Ovary (tissue), 9 donors: Measurements from ENCODE around the gene HIPK2. TPM values are rescaled to one million over a fixed set of nuclear protein-coding genes. Genes with fewer than 3 reads are reported as not detected.

Experiments
- DNase-seq, 5 donors: peaks; one replicate each; pipeline ENCODE4 v3.0.0-alpha.2; 2019 to 2020
- H3K27ac ChIP-seq, 2 donors: fragments of 200-600 bp; one replicate each; pipeline versions ENCODE4 v1.5.1 to v1.8.0; 2019 to 2022
- H3K27me3 ChIP-seq: fragments of 200-600 bp; one replicate; pipeline ENCODE4 v1.8.0; 2022
- H3K36me3 ChIP-seq: fragments of 200-600 bp; sonication (generic); one replicate; pipeline ENCODE4 v1.5.1; 2019
- H3K4me1 ChIP-seq: one replicate; pipeline ENCODE4 v1.8.1; 2013; ENCODE audit warnings: mild to moderate bottlenecking, moderate library complexity; ENCODE audit not compliant: insufficient read depth
- H3K4me3 ChIP-seq: fragments of 200-600 bp; sonication (generic); one replicate; pipeline ENCODE4 v1.5.1; 2017
- H3K9me3 ChIP-seq, 2 donors: fragments of 200-600 bp in 1 of 2; sonication (generic) in 1 of 2; one replicate each; pipeline versions ENCODE4 v1.5.1 to v1.8.1; 2013 to 2019; ENCODE audit warnings: mild to moderate bottlenecking in 1 of 2, moderate library complexity in 1 of 2
- EP300 ChIP-seq: sonication (generic); formaldehyde crosslinking; IDR thresholded peaks from one replicate; pipeline ENCODE4 v1.6.1; 2017; ENCODE audit warnings: antibody characterized with exemption
- POLR2A ChIP-seq: fragments of 450-650 bp; IDR thresholded peaks from one replicate; pipeline ENCODE4 v1.6.1; 2017; ENCODE audit warnings: antibody characterized with exemption, mild to moderate bottlenecking, moderate library complexity
- WGBS, 3 donors: extraction: QIAGEN DNeasy Blood & Tissue Kit in 1 of 3; methylation state at CpG; one replicate each; pipeline versions ENCODE4 v1.1.5 to v1.1.7; 2013 to 2017; 5-methylcytosine and 5-hydroxymethylcytosine counted together
- intact Hi-C, 4 donors: fragments of 100-400 bp; cut with DNase I; formaldehyde crosslinking; loops; one replicate each; pipeline versions ENCODE4 v1.11.0 to v1.15.1; 2022 to 2023
- polyA plus RNA-seq, 2 donors: library from polyadenylated mRNA; stranded (reverse); fragments of 200-250 nt in 1 of 2; fragments of 350-450 nt in 1 of 2; fragmentation: Illumina TruSeq in 1 of 2; extraction: RNeasy Lipid Tissue Mini Kit (QIAGEN cat#74804) in 1 of 2; gene quantifications; one replicate each; pipeline ENCODE4 v1.2.3, GENCODE V29; 2013 to 2014
- total RNA-seq, 7 donors: library from RNA; depleted of rRNA in 2 of 7; stranded (reverse); fragments of >200 nt in 2 of 7; fragmentation: NEBNext Ultra II Directional in 3 of 7; extraction: Animal tissue kit (Norgen Biotek cat#: 25700) in 3 of 7; gene quantifications; one replicate each; pipeline versions ENCODE4 v1.1.0 to v1.2.4, GENCODE V29; 2016 to 2023
- TF ChIP-seq, protein P1 (sequence below), 3 donors: fragments of 450-650 bp in 2 of 3; fragments of 200-600 bp in 1 of 3; IDR thresholded peaks; one replicate each; pipeline versions ENCODE4 v1.5.1 to v1.8.0; 2016 to 2022; ENCODE audit warnings: antibody characterized with exemption in 3 of 3, mild to moderate bottlenecking in 1 of 3
- donor health status: DM: no; HTN: no; CAD: no; lungs with moderate emphysema.
- donor health status: DM: no; HTN: no; CAD: no.
- donor health status: Bipolar disorder and iron deficiency.
- donor health status: DM: yes; HTN: yes; CAD: no.
- donor health status: DM: no; HTN: no; CAD: no.
- donor health status: DM: yes; HTN: yes; CAD: no.

The HIPK2 gene
- total and polyA plus RNA-seq, 9 donors = 7.3 to 38.4 (median 28.1) TPM

DNA sequence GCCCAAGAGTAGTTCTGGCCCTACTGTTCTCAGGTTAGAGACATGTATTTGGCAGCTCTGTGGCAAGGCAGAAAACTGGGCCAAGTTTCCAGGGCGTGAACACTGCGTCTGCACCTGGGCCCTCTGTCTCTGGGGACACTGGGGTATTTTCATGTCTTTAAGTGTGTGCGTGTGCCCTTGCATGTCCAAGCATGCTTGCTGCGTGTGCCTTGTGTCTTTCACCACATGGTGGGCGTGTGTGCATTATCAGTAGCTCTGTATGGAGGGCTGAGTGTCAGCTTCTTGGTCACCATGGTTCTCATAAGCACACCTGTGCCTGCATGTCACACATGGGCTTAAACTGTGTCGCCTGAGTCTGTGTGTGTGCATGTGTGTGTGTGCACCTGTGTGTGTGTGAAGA, 69.3 kb downstream of the HIPK2 start:
- Histone ChIP-seq H3K27ac (no peak overlapping the region), H3K9me3 (no peaks in the 10 kb centered on the region), H3K27me3 (no peaks in the 10 kb centered on the region), H3K4me3 (no peak overlapping the region), H3K4me1 (peaks cover 10% of the 10 kb centered on the region), H3K36me3 (no peaks in the 10 kb centered on the region)
- DNase-seq = no peak
- WGBS, 3 donors = 92 to 98% (median 96%) methylated on average over 6 of the region's 6 CpGs
- TF ChIP-seq, protein P1, sequence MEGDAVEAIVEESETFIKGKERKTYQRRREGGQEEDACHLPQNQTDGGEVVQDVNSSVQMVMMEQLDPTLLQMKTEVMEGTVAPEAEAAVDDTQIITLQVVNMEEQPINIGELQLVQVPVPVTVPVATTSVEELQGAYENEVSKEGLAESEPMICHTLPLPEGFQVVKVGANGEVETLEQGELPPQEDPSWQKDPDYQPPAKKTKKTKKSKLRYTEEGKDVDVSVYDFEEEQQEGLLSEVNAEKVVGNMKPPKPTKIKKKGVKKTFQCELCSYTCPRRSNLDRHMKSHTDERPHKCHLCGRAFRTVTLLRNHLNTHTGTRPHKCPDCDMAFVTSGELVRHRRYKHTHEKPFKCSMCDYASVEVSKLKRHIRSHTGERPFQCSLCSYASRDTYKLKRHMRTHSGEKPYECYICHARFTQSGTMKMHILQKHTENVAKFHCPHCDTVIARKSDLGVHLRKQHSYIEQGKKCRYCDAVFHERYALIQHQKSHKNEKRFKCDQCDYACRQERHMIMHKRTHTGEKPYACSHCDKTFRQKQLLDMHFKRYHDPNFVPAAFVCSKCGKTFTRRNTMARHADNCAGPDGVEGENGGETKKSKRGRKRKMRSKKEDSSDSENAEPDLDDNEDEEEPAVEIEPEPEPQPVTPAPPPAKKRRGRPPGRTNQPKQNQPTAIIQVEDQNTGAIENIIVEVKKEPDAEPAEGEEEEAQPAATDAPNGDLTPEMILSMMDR (IDR thresholded peaks at IDR 0.05) = no peak
- TF ChIP-seq EP300 = no peak
- no peak for TF ChIP-seq POLR2A
- intact Hi-C loops = no loop called here

DNA sequence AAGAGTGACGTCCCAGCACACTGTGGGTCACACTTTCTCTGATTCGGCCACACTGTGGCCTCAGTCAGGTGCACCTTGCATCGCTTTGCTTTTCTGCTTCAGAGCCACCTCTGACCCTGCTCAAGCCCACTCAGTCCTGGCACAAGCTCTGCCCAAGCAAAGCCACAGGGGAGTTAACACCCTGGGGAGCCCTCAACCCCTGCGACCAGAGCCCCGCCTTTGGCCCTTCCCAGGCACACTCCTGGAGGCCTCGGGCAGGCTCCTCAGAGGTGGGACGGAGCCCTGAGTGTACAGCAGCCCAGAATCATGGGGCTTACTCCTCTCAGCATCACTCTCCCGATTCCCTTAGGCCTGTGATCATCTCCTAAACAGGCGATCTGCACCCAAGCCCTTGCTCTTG, 71.0 kb downstream of the HIPK2 start:
- no peak for DNase-seq

DNA sequence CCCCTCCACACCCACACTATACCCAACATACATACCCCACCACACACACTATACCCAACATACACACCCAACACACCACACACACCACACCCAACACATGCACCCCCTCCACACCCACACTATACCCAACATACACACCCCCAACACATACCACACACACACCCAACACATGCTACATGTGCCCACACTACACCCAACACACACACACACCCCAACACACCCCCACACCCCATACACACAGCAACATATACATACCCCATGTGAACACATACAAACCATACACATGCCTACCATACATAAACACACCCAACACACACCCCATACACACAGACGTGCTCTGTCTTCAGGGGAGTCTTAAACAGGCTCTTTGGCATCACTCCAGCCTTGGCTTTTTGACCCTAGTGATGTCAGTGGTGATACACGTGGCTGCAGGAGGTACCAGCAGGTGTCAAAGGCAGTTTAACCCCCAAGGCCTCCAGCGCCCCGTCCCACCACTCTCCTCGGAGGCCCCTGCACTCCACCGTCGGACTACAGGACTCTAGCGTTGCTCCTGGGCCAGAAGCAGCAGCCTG, 73.4 kb downstream of the HIPK2 start:
- WGBS, 3 donors = 79 to 87% (median 81%) methylated on average over 8 of the region's 8 CpGs

More for the DNA sequence above, 71.0 kb downstream of the HIPK2 start:
- no peaks in the 10 kb centered on the region for H3K27me3 ChIP-seq
- intact Hi-C loops = no loop called here
- H3K36me3 ChIP-seq = no peaks in the 10 kb centered on the region
- no peak for TF ChIP-seq POLR2A
- no peak for TF ChIP-seq EP300
- TF ChIP-seq, protein P1 (IDR thresholded peaks at IDR 0.05) = no peak
- WGBS, 3 donors = 83 to 93% (median 84%) methylated on average over 8 to 9 of the region's 9 CpGs
- peaks cover 23% of the 10 kb centered on the region for H3K4me1 ChIP-seq
- H3K27ac ChIP-seq = no peak overlapping the region
- H3K9me3 ChIP-seq = no peaks in the 10 kb centered on the region
- no peak overlapping the region for H3K4me3 ChIP-seq

DNA sequence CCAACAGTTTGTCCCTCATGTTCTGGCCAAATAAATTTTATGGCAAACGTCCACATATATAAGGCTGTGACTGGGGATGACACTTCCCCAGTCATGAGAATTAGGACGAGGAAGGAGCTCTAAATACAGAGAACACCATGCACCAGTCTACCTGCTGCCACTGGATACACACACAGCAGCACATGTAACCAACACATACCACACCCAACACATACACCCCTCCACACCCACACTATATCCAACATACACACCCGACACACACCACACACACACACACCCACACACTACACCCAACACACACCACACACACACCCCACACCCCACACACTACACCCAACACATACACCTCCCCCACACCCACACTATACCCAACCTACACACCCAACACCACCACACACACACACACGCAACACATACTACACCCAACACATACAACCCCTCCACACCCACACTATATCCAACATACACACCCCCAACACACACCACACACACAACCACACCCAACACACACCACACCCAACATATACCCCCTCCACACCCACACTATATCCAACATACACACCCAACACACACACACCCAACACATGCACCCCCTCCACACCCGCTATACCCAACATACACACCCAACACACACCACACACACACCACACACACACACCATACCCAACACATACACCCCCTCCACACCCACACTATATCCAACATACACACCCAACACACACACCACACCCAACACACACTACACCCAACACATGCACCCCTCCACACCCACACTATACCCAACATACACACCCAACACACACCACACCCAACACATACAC, 74.1 kb downstream of the HIPK2 start:
- H3K36me3 ChIP-seq = no peaks in the 10 kb centered on the region
- TF ChIP-seq POLR2A = no peak
- TF ChIP-seq, protein P1 (IDR thresholded peaks at IDR 0.05) = no peak
- no peak for TF ChIP-seq EP300
- H3K27ac ChIP-seq = no peak overlapping the region
- no peak for DNase-seq
- 77 to 85% (median 79%) methylated on average over 5 of the region's 5 CpGs for WGBS, 3 donors
- no peaks in the 10 kb centered on the region for H3K27me3 ChIP-seq
- H3K9me3 ChIP-seq = no peaks in the 10 kb centered on the region
- intact Hi-C loops = no loop called here
- H3K4me3 ChIP-seq = no peak overlapping the region
- H3K4me1 ChIP-seq = peaks cover 22% of the 10 kb centered on the region

More for the DNA sequence above, 73.4 kb downstream of the HIPK2 start:
- Histone ChIP-seq H3K27me3 (no peaks in the 10 kb centered on the region), H3K4me3 (no peak overlapping the region), H3K9me3 (no peaks in the 10 kb centered on the region), H3K36me3 (no peaks in the 10 kb centered on the region), H3K4me1 (peaks cover 22% of the 10 kb centered on the region), H3K27ac (no peak overlapping the region)
- intact Hi-C loops = no loop called here
- TF ChIP-seq POLR2A = no peak
- TF ChIP-seq, protein P1 (IDR thresholded peaks at IDR 0.05) = no peak
- TF ChIP-seq EP300 = no peak
- no peak for DNase-seq
